ENCODE data around the gene TMEM178B. TPM values are rescaled to one million over a fixed set of nuclear protein-coding genes. Genes with fewer than 3 reads are reported as not detected.

TMEM178B gene
- total RNA-seq, 1 experiment from 2014 or later = not detected

GRCh38 chr7:141442781-141443180 lies 368.9 kb downstream of the TMEM178B start:
- peaks cover 82% of the 10 kb centered on the region for H3K27me3 ChIP-seq (ENCODE audit: insufficient read depth, low read depth)
- intact Hi-C loops (cut with micrococcal nuclease; ENCODE audit: unreplicated experiment) = no loop called here
- POLR2A ChIA-PET (ENCODE audit: unreplicated experiment) = no interaction called here

DNA sequence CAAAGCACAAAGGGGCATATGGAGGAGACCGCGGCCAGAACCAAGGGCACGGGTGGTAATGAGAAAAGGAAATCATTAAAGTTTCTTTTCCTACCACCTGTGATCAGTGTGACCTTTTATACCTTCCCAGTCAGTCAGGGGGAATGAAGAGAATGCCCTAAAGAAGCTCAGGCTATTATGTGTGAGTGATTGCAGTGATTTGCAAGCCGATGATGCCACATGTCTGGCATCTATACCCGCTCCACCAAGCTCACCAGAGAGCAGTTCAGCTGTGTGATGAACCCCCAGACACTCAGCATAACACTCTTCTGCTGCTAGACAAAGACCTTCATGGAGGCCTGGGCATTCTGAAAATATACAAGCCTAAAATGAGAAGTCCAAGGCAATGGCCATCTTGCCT lies 371.1 kb downstream of the TMEM178B start:
- ChIA-PET CTCF (no interaction called here), POLR2A (ENCODE audit: unreplicated experiment) (no interaction called here)
- H3K27ac ChIP-seq = no peak overlapping the region
- no peaks in the 10 kb centered on the region for H3K79me2 ChIP-seq (ENCODE audit: low read depth)
- no peaks in the 10 kb centered on the region for H3K9me3 ChIP-seq (ENCODE audit: insufficient read depth, low read depth)
- no peak for DNase-seq
- H3K4me2 ChIP-seq = no peak overlapping the region
- H3K9me2 ChIP-seq (ENCODE audit: insufficient read depth) = no peaks in the 10 kb centered on the region
- H4K20me1 ChIP-seq (ENCODE audit: insufficient read depth) = no peaks in the 10 kb centered on the region
- no peak for TF ChIP-seq EZH2 (IDR thresholded peaks at IDR 0.05; ENCODE audit: low read depth)
- TF ChIP-seq, protein P1, sequence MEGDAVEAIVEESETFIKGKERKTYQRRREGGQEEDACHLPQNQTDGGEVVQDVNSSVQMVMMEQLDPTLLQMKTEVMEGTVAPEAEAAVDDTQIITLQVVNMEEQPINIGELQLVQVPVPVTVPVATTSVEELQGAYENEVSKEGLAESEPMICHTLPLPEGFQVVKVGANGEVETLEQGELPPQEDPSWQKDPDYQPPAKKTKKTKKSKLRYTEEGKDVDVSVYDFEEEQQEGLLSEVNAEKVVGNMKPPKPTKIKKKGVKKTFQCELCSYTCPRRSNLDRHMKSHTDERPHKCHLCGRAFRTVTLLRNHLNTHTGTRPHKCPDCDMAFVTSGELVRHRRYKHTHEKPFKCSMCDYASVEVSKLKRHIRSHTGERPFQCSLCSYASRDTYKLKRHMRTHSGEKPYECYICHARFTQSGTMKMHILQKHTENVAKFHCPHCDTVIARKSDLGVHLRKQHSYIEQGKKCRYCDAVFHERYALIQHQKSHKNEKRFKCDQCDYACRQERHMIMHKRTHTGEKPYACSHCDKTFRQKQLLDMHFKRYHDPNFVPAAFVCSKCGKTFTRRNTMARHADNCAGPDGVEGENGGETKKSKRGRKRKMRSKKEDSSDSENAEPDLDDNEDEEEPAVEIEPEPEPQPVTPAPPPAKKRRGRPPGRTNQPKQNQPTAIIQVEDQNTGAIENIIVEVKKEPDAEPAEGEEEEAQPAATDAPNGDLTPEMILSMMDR (conservative IDR thresholded peaks at IDR 0.05) = no peak
- intact Hi-C loops (cut with micrococcal nuclease; ENCODE audit: unreplicated experiment) = no loop called here
- H3K4me1 ChIP-seq (replicated peaks; ENCODE audit: insufficient read depth) = no peaks in the 10 kb centered on the region
- no peaks in the 10 kb centered on the region for H3F3A ChIP-seq (ENCODE audit: insufficient read depth, low read depth)
- no peak overlapping the region for H3K4me3 ChIP-seq
- H3K27me3 ChIP-seq (ENCODE audit: insufficient read depth, low read depth) = peaks cover 89% of the 10 kb centered on the region
- H3K36me3 ChIP-seq (ENCODE audit: low read depth) = no peaks in the 10 kb centered on the region
- no peak overlapping the region for H2AFZ ChIP-seq
- no TSS peak for BruUV-seq (replicated peaks)

More at GRCh38 chr7:141442781-141443180, 368.9 kb downstream of the TMEM178B start:
- no peaks in the 10 kb centered on the region for H3F3A ChIP-seq (ENCODE audit: insufficient read depth, low read depth)
- no peak overlapping the region for H2AFZ ChIP-seq
- BruUV-seq (replicated peaks) = no TSS peak
- no peaks in the 10 kb centered on the region for H3K9me3 ChIP-seq (ENCODE audit: insufficient read depth, low read depth)
- H3K79me2 ChIP-seq (ENCODE audit: low read depth) = no peaks in the 10 kb centered on the region
- CTCF ChIA-PET = no interaction called here
- no peak overlapping the region for H3K27ac ChIP-seq
- no peak for DNase-seq
- H3K4me2 ChIP-seq = no peak overlapping the region
- no peak overlapping the region for H3K4me3 ChIP-seq
- H4K20me1 ChIP-seq (ENCODE audit: insufficient read depth) = no peaks in the 10 kb centered on the region
- no peaks in the 10 kb centered on the region for H3K9me2 ChIP-seq (ENCODE audit: insufficient read depth)
- H3K36me3 ChIP-seq (ENCODE audit: low read depth) = no peaks in the 10 kb centered on the region
- H3K4me1 ChIP-seq (replicated peaks; ENCODE audit: insufficient read depth) = no peaks in the 10 kb centered on the region
- no peak for TF ChIP-seq EZH2 (IDR thresholded peaks at IDR 0.05; ENCODE audit: low read depth)
- TF ChIP-seq, protein P1 (conservative IDR thresholded peaks at IDR 0.05) = no peak

DNA sequence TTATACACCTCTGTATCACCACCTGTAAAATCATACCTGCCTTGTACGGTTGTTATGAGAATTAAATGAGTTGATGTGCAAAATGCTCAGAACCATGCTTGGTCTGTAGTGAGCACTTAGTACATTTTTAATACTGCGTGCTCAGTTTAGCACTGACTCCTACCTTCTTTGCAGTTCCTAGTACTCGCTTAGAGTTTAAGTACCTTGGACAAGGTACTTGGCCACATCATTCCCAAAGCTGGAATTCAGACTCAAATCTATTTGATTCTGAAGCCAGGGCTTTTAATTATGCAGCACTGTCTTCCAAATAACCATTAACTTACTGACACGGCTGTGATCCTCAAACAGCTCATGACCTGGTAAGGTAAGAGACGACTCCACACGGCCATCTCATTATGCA lies 377.4 kb downstream of the TMEM178B start:
- H4K20me1 ChIP-seq (ENCODE audit: insufficient read depth) = no peaks in the 10 kb centered on the region
- no TSS peak for BruUV-seq (replicated peaks)
- H3K4me3 ChIP-seq = no peak overlapping the region
- no peaks in the 10 kb centered on the region for H3K9me2 ChIP-seq (ENCODE audit: insufficient read depth)
- no peak overlapping the region for H2AFZ ChIP-seq
- no peaks in the 10 kb centered on the region for H3K4me1 ChIP-seq (replicated peaks; ENCODE audit: insufficient read depth)
- POLR2A ChIA-PET (ENCODE audit: unreplicated experiment) = no interaction called here
- peaks cover 80% of the 10 kb centered on the region for H3K27me3 ChIP-seq (ENCODE audit: insufficient read depth, low read depth)
- intact Hi-C loops (cut with micrococcal nuclease; ENCODE audit: unreplicated experiment) = no loop called here
- H3K9me3 ChIP-seq (ENCODE audit: insufficient read depth, low read depth) = no peaks in the 10 kb centered on the region
- H3K36me3 ChIP-seq (ENCODE audit: low read depth) = no peaks in the 10 kb centered on the region
- H3K27ac ChIP-seq = no peak overlapping the region
- H3F3A ChIP-seq (ENCODE audit: insufficient read depth, low read depth) = no peaks in the 10 kb centered on the region
- DNase-seq = no peak
- TF ChIP-seq EZH2 (IDR thresholded peaks at IDR 0.05; ENCODE audit: low read depth) = no peak
- TF ChIP-seq, protein P1 (conservative IDR thresholded peaks at IDR 0.05) = no peak
- CTCF ChIA-PET = no interaction called here
- no peak overlapping the region for H3K4me2 ChIP-seq
- no peaks in the 10 kb centered on the region for H3K79me2 ChIP-seq (ENCODE audit: low read depth)

Data from PC-9 (cell line).